Aorta (tissue), 5 donors: Measurements from ENCODE around the gene MVK. TPM values are rescaled to one million over a fixed set of nuclear protein-coding genes. Genes with fewer than 3 reads are reported as not detected.

Source experiments
- ATAC-seq: fragments of 200-7000 bp; cut with Tn5 transposase; one replicate; pipeline ENCODE4 v1.9.1; 2022; ENCODE audit warnings: moderate library complexity; ENCODE audit not compliant: low FRiP score
- DNase-seq, 2 donors: peaks; one replicate each; pipeline ENCODE4 v3.0.0-alpha.2; 2020
- H3K27ac ChIP-seq, 2 donors: one replicate each; pipeline ENCODE4 v1.5.1; 2013; ENCODE audit warnings: low read length in 2 of 2, mild to moderate bottlenecking in 2 of 2, moderate library complexity in 2 of 2, control low read depth in 1 of 2, inconsistent platforms in 1 of 2, low read depth in 1 of 2
- H3K27me3 ChIP-seq, 2 donors: one replicate each; pipeline ENCODE4 v1.6.1; 2013; ENCODE audit warnings: control low read depth in 1 of 2, low read length in 1 of 2, mild to moderate bottlenecking in 1 of 2, moderate library complexity in 1 of 2; ENCODE audit not compliant: insufficient read depth in 2 of 2, control insufficient read depth in 1 of 2
- H3K36me3 ChIP-seq, 2 donors: one replicate each; pipeline ENCODE4 v1.6.1; 2013; ENCODE audit warnings: control low read depth in 1 of 2, low read length in 1 of 2, mild to moderate bottlenecking in 1 of 2; ENCODE audit not compliant: insufficient read depth in 2 of 2, control insufficient read depth in 1 of 2
- H3K4me1 ChIP-seq, 2 donors: one replicate each; pipeline ENCODE4 v1.6.1; 2013; ENCODE audit warnings: low read length in 2 of 2, control low read depth in 1 of 2, mild to moderate bottlenecking in 1 of 2, moderate library complexity in 1 of 2; ENCODE audit not compliant: insufficient read depth in 2 of 2, control insufficient read depth in 1 of 2
- H3K4me3 ChIP-seq, 2 donors: one replicate each; pipeline ENCODE4 v1.5.1; 2013; ENCODE audit warnings: low read length in 2 of 2, control low read depth in 1 of 2, mild to moderate bottlenecking in 1 of 2
- H3K9me3 ChIP-seq: one replicate; pipeline ENCODE4 v1.6.1; 2013; ENCODE audit warnings: mild to moderate bottlenecking, low read length; ENCODE audit not compliant: control insufficient read depth
- WGBS, 2 donors: extraction: QIAGEN DNeasy Blood & Tissue Kit; methylation state at CpG; one replicate each; pipeline ENCODE4 v1.1.7; 2013; 5-methylcytosine and 5-hydroxymethylcytosine counted together
- intact Hi-C, 2 donors: fragments of 100-400 bp; cut with DNase I; formaldehyde crosslinking; loops; one replicate each; pipeline versions ENCODE4 v1.14.2 to v1.15.0; 2022
- polyA plus RNA-seq, 2 donors: library from polyadenylated mRNA; stranded (reverse); fragments of 200-250 nt; gene quantifications; one replicate each; pipeline ENCODE4 v1.2.3, GENCODE V29; 2013
- total RNA-seq, 2 donors: library from RNA; stranded (reverse); fragmentation: NEBNext Ultra II Directional; extraction: Animal tissue kit (Norgen Biotek cat#: 25700); gene quantifications; one replicate each; pipeline ENCODE4 v1.2.1, GENCODE V29; 2021
- donor health status: healthy with polysubstance abuse.
- donor health status: Bipolar disorder and iron deficiency.
- donor health status: DM: no; HTN: no; CAD: no.
- donor health status: DM: no; HTN: no; CAD: no.
- donor health status: DM: yes; HTN: yes; CAD: no.

Gene MVK
- total and polyA plus RNA-seq, 4 donors = 8.5 to 14.3 (median 12.5) TPM

- Histone ChIP-seq H3K27ac (no peak overlapping the region), H3K27me3 (no peaks in the 10 kb centered on the region), H3K4me1 (no peaks in the 10 kb centered on the region), H3K9me3 (no peaks in the 10 kb centered on the region), H3K36me3 (peaks cover 0 to 10% of the 10 kb centered on the region in 2 donors), H3K4me3 (no peak overlapping the region)
- intact Hi-C loops = no loop called here
- DNase-seq (no peak), ATAC-seq (no peak)
- WGBS, 2 donors = 87 to 91% methylated on average over 8 of the region's 8 CpGs
These were observed 40.2 kb upstream of the MVK start for GRCh38 chr12:109533487-109533740.

GRCh38 chr12:109534456-109534855 lies 39.1 kb upstream of the MVK start:
- Histone ChIP-seq H3K9me3 (no peaks in the 10 kb centered on the region), H3K27me3 (no peaks in the 10 kb centered on the region), H3K27ac (no peak overlapping the region), H3K4me3 (no peak overlapping the region), H3K36me3 (peaks cover 0 to 10% of the 10 kb centered on the region in 2 donors), H3K4me1 (no peaks in the 10 kb centered on the region)
- ATAC-seq (no peak), DNase-seq (no peak)
- WGBS, 2 donors = 94% methylated on average over 15 of the region's 15 CpGs
- intact Hi-C loops = no loop called here

GRCh38 chr12:109535231-109535862 lies 38.2 kb upstream of the MVK start:
- Histone ChIP-seq H3K9me3 (no peaks in the 10 kb centered on the region), H3K27me3 (no peaks in the 10 kb centered on the region), H3K27ac (no peak overlapping the region), H3K4me1 (no peaks in the 10 kb centered on the region), H3K36me3 (peaks cover 0 to 8% of the 10 kb centered on the region in 2 donors), H3K4me3 (no peak overlapping the region)
- DNase-seq (no peak), ATAC-seq (no peak)
- intact Hi-C loops = no loop called here
- 89 to 92% methylated on average over 25 of the region's 25 CpGs for WGBS, 2 donors

DNA sequence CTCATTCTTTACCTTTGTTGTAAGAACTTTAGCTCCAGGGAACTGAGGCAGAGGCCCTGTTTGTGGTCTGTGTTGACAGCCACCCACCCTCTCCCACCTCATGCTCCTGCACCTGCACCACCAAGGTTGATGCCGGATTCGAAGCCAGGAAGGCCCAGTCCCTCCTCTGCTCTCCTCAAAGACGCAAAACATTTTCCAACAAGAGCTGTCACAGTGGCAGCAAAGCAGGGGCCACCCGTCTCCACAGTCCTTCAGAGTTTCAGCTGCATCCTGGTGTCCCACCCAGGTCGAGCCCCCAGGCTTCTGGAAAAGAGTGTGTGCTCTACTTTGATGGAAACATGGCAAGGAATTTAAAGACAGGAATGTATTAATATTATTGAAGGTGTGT lies 37.7 kb upstream of the MVK start:
- peaks cover 0 to 8% of the 10 kb centered on the region in 2 donors for H3K36me3 ChIP-seq
- H3K9me3 ChIP-seq = no peaks in the 10 kb centered on the region
- H3K4me3 ChIP-seq = no peak overlapping the region
- H3K27ac ChIP-seq = no peak overlapping the region
- 84 to 88% methylated on average over 5 of the region's 5 CpGs for WGBS, 2 donors
- H3K27me3 ChIP-seq = no peaks in the 10 kb centered on the region
- no peaks in the 10 kb centered on the region for H3K4me1 ChIP-seq
- ATAC-seq (no peak), DNase-seq (no peak)
- intact Hi-C loops = no loop called here

DNA sequence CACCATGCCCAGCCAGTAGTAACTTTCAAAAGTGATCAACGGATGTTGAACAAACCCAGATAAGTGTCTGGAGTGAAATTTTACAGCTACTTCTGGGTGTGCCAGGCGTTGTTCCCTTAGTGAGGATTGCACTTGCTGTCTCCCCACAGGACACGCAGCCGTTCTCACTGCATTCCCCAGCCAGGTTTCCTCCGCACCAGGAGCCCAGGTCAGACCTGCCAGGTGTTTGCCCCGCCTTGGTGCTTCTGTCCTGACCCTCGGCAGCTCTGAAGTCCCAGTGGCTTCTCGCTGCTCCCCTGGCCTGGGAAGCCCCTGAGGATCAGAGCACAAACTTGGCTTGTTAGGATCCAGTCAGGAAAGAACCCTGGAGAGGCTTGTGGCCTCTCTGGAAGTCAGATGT lies 36.5 kb upstream of the MVK start:
- Histone ChIP-seq H3K27me3 (no peaks in the 10 kb centered on the region), H3K36me3 (peaks cover 0 to 8% of the 10 kb centered on the region in 2 donors), H3K27ac (no peak overlapping the region), H3K4me1 (no peaks in the 10 kb centered on the region), H3K9me3 (no peaks in the 10 kb centered on the region), H3K4me3 (no peak overlapping the region)
- WGBS, 2 donors = 90 to 95% methylated on average over 8 of the region's 8 CpGs
- ATAC-seq (no peak), DNase-seq (no peak)
- intact Hi-C loops = no loop called here

- no peaks in the 10 kb centered on the region for H3K9me3 ChIP-seq
- H3K4me3 ChIP-seq = no peak overlapping the region
- no peak for ATAC-seq
- intact Hi-C loops = no loop called here
- H3K27me3 ChIP-seq = no peaks in the 10 kb centered on the region
- WGBS, 2 donors = 76% methylated on average over 16 of the region's 16 CpGs
- no peak overlapping the region for H3K27ac ChIP-seq
- no peak for DNase-seq
- H3K4me1 ChIP-seq = no peaks in the 10 kb centered on the region
- peaks cover 0 to 4% of the 10 kb centered on the region in 2 donors for H3K36me3 ChIP-seq
These were observed 35.3 kb upstream of the MVK start for GRCh38 chr12:109538191-109538863.

GRCh38 chr12:109539508-109539907 lies 34.1 kb upstream of the MVK start:
- Histone ChIP-seq H3K9me3 (no peaks in the 10 kb centered on the region), H3K27ac (no peak overlapping the region), H3K36me3 (peaks cover 0 to 4% of the 10 kb centered on the region in 2 donors), H3K27me3 (no peaks in the 10 kb centered on the region), H3K4me1 (no peaks in the 10 kb centered on the region), H3K4me3 (no peak overlapping the region)
- ATAC-seq = no peak
- intact Hi-C loops = no loop called here
- DNase-seq = no peak
- WGBS, 2 donors = 76 to 77% methylated on average over 9 of the region's 9 CpGs

DNA sequence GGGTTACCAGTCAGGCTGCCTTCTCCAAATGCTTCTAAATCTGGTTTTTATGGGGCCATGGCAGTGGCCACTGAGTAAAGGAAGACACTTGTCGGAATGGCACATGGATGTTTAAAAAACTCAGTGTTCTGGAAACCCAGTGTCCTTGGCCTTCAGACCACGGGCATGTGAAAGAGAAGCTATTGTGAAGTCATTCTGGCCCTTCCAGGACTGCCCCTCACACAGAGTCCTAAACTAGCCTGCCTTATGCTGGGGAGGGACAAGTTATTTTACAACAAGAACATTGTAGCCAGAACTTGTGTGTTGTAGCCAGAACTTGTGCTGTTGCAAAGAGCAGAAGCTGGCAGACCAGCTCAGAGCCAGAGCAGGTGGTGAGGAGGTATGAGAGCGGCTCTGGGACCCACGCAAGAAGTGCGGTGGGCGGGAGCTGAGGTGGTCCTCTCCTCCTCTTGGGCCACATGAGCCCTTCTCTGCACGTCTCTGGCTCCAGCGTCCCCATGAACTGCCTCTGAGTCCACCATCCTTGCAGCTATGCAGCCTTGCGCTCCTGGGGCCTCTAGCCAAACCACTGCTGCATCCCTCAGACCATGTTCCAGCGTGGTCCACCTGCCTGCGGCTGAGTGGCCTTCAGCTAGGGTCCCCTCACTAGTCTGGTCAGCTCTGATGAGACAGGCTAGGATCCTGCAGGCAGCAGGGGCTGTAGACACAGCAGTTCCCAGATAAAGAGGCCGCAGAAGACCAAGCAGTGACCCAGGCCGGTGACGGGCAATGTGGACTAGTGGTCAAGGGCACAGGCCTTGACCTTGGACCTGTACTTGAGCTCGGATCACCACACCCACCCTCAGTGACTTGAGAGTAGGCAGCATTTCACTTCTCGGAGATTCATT lies 32.8 kb upstream of the MVK start:
- Histone ChIP-seq H3K4me3 (no peak overlapping the region), H3K27ac (no peak overlapping the region), H3K27me3 (no peaks in the 10 kb centered on the region), H3K9me3 (no peaks in the 10 kb centered on the region), H3K4me1 (no peaks in the 10 kb centered on the region), H3K36me3 (no peaks in the 10 kb centered on the region)
- ATAC-seq (no peak), DNase-seq (no peak)
- intact Hi-C loops = no loop called here
- WGBS, 2 donors = 91 to 92% methylated on average over 16 of the region's 16 CpGs

- H3K4me1 ChIP-seq = no peaks in the 10 kb centered on the region
- no peaks in the 10 kb centered on the region for H3K9me3 ChIP-seq
- H3K27me3 ChIP-seq = no peaks in the 10 kb centered on the region
- ATAC-seq (no peak), DNase-seq (no peak)
- 54 to 64% methylated on average over 4 of the region's 4 CpGs for whole genome bisulfite sequencing, 2 donors
- no peaks in the 10 kb centered on the region for H3K36me3 ChIP-seq
- no peak overlapping the region for H3K4me3 ChIP-seq
- H3K27ac ChIP-seq = no peak overlapping the region
- intact Hi-C loops = no loop called here
These were observed 32.2 kb upstream of the MVK start for GRCh38 chr12:109541413-109541726.
